GM06990 (cell line): ENCODE data around the gene DGKZ.
A peak's percentile ranks its signal among the peaks of the same experiment; 100 is the strongest.

Source experiments
- DNase-seq: peaks from one replicate; pipeline ENCODE4 v3.0.0-alpha.2; 2011; ENCODE audit not compliant: insufficient read length; ENCODE audit errors: extremely low read depth
- H3K27me3 ChIP-seq: replicated peaks from 2 replicates; pipeline ENCODE4 v1.6.0; 2011; ENCODE audit warnings: low read length; ENCODE audit not compliant: control insufficient read depth, insufficient read depth
- H3K36me3 ChIP-seq: 2 replicates; pipeline ENCODE4 v1.5.1; 2011; ENCODE audit warnings: low read length; ENCODE audit not compliant: control insufficient read depth, insufficient read depth
- H3K4me3 ChIP-seq: replicated peaks from 2 replicates; pipeline ENCODE4 v1.5.1; 2011; ENCODE audit warnings: low read depth, mild to moderate bottlenecking, control low read depth, low read length
- CTCF ChIP-seq: IDR thresholded peaks from 2 replicates; pipeline ENCODE4 v1.5.1; 2011; ENCODE audit warnings: low read length, control low read depth, mild to moderate bottlenecking, inconsistent platforms; ENCODE audit not compliant: insufficient read depth, poor library complexity, severe bottlenecking

Gene DGKZ

GRCh38 chr11:46321757-46322156 lies 25.5 kb upstream of the DGKZ start:
- H3K4me3 ChIP-seq = no peak overlapping the region
- no peak for DNase-seq
- no peaks in the 10 kb centered on the region for H3K36me3 ChIP-seq
- no peak for TF ChIP-seq CTCF
- no peaks in the 10 kb centered on the region for H3K27me3 ChIP-seq

GRCh38 chr11:46322759-46323158 lies 24.5 kb upstream of the DGKZ start:
- Histone ChIP-seq H3K4me3 (no peak overlapping the region), H3K36me3 (no peaks in the 10 kb centered on the region), H3K27me3 (no peaks in the 10 kb centered on the region; the same call in 1 of the 2 replicates)
- no peak for DNase-seq
- peak; percentile 33 for TF ChIP-seq CTCF

GRCh38 chr11:46326813-46327416 lies 20.3 kb upstream of the DGKZ start:
- Histone ChIP-seq H3K36me3 (no peaks in the 10 kb centered on the region), H3K4me3 (no peak overlapping the region), H3K27me3 (peaks cover 5% of the 10 kb centered on the region)
- no peak for DNase-seq
- no peak for TF ChIP-seq CTCF

- no peak for TF ChIP-seq CTCF
- no peaks in the 10 kb centered on the region for H3K36me3 ChIP-seq
- no peak for DNase-seq
- H3K4me3 ChIP-seq = no peak overlapping the region
- H3K27me3 ChIP-seq = peaks cover 5% of the 10 kb centered on the region
Measured at GRCh38 chr11:46327829-46328228, 19.4 kb upstream of the DGKZ start.

GRCh38 chr11:46330154-46330553 lies 17.1 kb upstream of the DGKZ start:
- TF ChIP-seq CTCF = no peak
- no peaks in the 10 kb centered on the region for H3K36me3 ChIP-seq
- no peak for DNase-seq
- peaks cover 10% of the 10 kb centered on the region for H3K27me3 ChIP-seq
- H3K4me3 ChIP-seq = no peak overlapping the region

- peaks cover 10% of the 10 kb centered on the region for H3K27me3 ChIP-seq
- DNase-seq = no peak
- no peak overlapping the region for H3K4me3 ChIP-seq
Measured at GRCh38 chr11:46330563-46331281, 16.5 kb upstream of the DGKZ start.

More at GRCh38 chr11:46330563-46331281, 16.5 kb upstream of the DGKZ start:
- H3K36me3 ChIP-seq = no peaks in the 10 kb centered on the region
- no peak for TF ChIP-seq CTCF
